HG03575 (cell line): Measurements from ENCODE around the gene MIOX.

Experiments used
- ATAC-seq: cut with Tn5 transposase; IDR thresholded peaks from one replicate; pipeline ENCODE4 v1.9.1; 2021; ENCODE audit not compliant: unreplicated experiment, insufficient number of reproducible peaks, low FRiP score; ENCODE audit errors: extremely low read depth

Gene MIOX

GRCh38 chr22:50485221-50486131, 1.2 kb upstream of the MIOX start:
- ATAC-seq = no peak

GRCh38 chr22:50487290-50488005, 789 bp downstream of the MIOX start:
- ATAC-seq = no peak

DNA sequence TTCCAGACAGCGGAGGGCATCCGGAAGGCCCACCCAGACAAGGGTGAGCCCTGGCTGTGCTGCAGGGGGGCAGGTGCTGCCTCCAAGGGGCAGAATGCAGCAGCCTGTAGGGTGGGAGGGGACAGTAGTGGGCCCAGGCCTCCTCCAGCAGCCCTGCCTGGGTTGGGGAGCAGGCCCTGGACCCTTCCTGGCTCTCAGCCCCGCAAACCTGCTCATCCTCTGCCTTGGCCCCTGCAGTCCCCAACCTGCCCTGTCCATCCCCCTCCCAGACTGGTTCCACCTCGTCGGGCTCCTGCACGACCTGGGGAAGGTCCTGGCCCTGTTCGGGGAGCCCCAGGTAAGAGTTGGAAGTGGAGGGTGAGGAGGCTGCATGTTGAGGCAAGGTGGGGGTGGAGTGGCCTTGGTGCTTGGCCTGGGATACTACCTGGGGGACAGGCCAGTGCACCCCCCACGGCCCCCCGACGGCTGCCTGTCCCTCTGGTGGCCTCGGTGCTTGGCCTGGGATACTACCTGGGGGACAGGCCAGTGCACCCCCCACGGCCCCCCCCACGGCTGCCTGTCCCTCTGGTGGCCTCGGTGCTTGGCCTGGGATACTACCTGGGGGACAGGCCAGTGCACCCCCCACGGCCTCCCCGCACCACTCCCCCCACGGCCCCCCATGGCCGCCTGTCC, 1.5 kb downstream of the MIOX start:
- no peak for ATAC-seq

DNA sequence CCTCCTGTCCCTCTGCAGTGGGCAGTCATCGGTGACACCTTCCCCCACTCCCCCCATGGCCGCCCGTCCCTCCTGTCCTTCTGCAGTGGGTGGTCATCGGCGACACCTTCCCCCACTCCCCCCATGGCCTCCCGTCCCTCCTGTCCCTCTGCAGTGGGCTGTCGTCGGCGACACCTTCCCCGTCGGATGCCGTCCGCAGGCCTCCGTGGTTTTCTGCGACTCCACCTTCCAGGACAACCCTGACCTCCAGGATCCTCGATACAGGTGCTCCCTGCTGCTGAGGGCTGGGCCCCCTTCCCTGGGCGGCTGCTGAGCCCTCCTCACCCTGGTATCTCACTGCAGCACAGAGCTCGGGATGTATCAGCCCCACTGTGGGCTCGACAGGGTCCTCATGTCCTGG, 2.2 kb downstream of the MIOX start:
- no peak for ATAC-seq

GRCh38 chr22:50489363-50490243, 2.9 kb downstream of the MIOX start:
- no peak for ATAC-seq

GRCh38 chr22:50490531-50491308, 4.1 kb downstream of the MIOX start:
- ATAC-seq = no peak

DNA sequence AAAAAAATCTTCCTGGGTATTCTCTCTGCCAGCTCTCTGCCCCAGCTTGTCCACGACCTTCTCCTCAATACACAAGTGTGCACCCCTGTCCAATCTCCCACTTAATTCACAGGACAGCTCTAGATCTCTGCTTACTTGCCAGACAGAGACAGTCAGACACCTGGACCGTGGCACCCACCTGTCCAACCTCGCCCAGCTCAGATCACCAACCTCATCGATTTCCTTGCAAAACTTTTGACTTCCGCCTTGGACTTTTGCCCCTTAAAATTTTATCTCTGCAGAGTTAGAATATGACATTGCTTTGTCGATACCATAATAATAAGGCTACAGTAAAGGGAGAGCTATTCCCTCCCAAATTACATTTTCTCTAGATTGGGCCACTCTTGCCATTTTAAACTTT, 10.4 kb downstream of the MIOX start:
- ATAC-seq = no peak

- no peak for ATAC-seq
These were observed 11.7 kb downstream of the MIOX start for GRCh38 chr22:50498322-50498890.

DNA sequence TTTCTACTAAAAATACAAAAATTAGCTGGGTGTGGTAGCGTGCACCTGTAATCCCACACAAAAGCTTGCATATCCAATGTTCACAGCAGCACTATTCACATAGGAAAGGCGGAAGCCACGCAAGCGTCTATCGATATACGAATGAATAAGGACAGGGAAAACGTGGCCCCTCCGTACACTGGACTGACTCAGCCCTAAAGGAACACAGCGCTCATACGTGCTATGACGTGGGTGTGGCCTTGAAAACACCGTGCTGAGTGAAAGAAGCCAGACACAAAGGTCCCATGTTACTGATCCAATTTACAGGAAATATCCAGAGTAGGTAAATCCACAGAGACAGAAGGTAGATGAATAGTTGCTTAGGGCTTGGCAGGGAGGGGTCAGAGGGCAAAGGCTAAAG, 13.8 kb downstream of the MIOX start:
- no peak for ATAC-seq

GRCh38 chr22:50502096-50502495, 15.4 kb downstream of the MIOX start:
- ATAC-seq = no peak

DNA sequence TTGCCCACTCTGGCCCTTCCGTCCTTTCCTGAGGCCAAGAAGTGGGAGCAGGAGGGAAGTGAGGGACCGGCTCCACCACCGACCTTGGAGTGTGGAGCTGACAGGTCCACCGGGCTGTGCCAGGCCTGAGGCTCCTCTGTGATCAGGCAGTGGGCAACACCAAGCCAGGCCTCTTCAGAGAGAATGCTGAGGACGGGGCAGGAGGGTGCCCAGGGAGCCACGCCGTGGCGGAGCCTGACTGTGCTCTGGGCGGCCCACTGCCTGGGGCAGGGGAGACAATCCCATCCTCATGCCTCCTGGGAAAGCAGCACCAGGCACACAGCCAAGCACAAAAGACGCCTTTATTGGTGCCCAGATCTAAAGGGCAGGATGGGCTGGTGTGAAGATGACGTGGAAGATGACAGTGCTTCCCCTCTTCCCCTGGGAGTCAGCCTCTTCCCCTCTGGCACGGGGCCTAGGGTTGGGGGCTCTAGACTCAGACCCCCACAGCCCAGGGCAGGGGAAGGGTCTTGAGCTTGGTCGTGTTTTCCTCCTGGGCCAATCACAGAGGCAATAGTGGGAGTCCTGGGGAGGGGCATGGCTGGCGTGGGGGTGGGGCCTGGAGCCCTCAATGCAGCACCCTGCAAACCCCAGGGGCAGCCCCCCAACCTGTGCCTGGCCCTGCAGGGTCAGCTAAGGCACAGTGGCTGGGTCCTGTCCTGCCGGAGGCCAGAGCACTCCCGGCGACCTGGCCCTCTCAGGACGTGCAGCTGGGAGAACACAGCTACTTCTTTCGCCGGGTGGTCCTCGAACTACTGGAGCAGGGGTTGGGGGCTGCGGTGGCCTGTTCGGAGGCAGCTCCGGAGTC, 16.2 kb downstream of the MIOX start:
- no peak for ATAC-seq

DNA sequence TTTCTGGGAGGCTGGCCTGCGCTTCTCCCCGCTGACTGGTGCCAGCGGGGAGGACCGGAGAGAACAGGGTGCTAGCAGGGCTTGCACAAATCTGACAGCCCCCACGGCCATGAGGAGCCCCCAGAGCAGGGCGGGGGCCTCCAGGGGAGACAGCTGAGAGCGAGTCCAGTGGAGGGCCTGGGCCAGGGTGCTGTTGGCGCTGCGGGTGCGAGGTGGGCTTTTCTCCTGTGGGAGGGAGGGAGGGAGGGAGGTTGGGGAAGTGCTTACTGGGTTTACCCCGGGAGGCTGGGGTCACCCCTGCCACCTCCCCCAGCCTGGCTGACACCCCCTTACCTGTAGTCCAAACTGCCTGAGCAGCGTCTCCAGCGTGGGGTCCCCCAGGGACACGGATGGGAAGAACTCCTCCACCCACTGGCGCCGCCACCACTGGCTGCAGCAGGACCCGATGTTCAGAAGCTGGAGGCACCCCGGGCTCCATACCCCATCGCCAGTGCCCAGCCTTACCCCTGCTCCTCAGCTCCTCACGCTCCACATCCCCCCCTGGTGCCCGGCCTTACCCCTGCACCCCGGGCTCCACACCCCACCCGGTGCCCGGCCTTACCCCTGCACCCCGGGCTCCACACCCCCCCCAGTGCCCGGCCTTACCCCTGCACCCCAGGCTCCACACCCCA, 17.0 kb downstream of the MIOX start:
- ATAC-seq = no peak

- no peak for ATAC-seq
These were observed 17.9 kb downstream of the MIOX start for GRCh38 chr22:50504369-50505211.

DNA sequence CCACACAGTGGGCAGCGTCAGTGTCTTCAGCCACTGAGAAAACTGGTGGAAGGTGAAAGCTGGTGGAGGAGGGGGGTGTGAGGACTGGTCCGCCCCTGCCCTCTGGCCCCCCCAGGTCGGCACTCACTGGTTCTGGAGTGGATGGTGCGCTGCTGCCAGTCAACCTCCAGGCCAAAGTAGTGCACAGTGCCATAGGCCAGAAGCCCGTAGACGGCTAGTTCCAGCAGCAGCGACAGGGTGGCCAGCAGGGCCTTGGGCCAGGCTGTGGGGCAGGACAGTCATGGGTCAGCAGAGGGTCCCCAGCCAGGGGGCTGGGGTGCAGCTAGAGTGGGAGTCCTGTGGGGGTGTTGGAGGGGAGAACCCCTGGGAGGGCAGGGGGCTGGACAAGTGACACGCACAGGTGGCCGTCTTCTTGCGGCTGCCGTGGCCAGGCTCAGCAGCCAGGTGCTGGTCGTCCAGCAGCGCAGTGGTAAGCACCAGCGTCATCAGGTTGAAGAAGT, 18.7 kb downstream of the MIOX start:
- ATAC-seq = no peak

DNA sequence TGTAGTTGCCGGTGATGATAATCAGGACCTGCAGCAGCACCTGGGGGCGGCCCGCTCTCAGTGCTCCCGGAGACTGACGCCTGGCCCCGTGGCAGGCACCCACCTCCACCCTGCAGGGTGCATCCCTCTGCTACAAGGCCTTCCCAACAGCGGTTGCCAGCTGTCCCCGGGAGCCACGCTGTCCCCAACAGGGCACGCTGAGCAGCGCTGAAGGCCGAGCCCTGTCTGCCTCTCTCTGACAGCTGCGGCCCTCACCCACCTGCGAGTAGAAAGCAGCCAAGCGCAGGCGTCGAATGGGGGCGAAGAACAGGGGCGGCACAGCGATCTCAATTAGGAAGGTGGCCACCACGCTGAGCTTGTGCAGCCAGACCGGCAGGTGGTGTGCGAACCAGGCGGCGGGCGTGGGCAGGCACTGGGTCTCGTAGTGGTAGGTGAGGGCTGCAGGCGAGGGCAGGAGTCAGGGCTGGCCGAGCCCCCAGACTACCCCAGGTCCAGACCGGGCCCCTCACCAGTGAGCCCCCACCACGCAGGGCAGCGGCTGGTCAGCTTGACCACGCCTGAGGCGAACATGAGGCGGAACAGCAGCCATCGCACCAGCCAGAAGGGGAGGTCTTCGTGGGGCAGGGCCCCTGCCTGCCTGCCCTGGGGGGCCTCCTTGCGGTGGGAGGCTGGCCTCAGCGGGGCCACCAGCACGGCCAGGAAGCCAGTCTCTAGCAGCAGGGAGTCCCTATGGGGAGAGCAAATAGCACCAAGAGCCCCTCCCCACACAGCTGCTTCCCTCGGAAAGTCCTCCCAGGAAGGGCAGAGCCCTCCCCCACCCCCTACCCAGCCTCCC, 19.3 kb downstream of the MIOX start:
- ATAC-seq = no peak
